ENCODE results near the gene RANBP17.

GRCh38 chr5:170885256-170885655 lies 23.4 kb downstream of the RANBP17 start:
- no peak for TF ChIP-seq NFIC (IDR thresholded peaks at IDR 0.05; ENCODE audit: borderline replicate concordance)
- TF ChIP-seq POLR2AphosphoS5 (IDR thresholded peaks at IDR 0.05; ENCODE audit: low read depth, low read length) = no peak
- no peak for TF ChIP-seq CTCF (IDR thresholded peaks at IDR 0.05)
- TF ChIP-seq REST (IDR thresholded peaks at IDR 0.05; ENCODE audit: low read depth, low read length) = no peak
- no peak for TF ChIP-seq RCOR1 (IDR thresholded peaks at IDR 0.05; ENCODE audit: low read length)
- TF ChIP-seq FOSL2 (IDR thresholded peaks at IDR 0.05; ENCODE audit: borderline replicate concordance, low read depth) = no peak
- TF ChIP-seq SMC3 (IDR thresholded peaks at IDR 0.05; ENCODE audit: low read depth, low read length) = no peak
- TF ChIP-seq USF2 (IDR thresholded peaks at IDR 0.05; ENCODE audit: borderline replicate concordance, low read depth, low read length) = no peak
- TF ChIP-seq EZH2phosphoT487 (IDR thresholded peaks at IDR 0.05; ENCODE audit: borderline replicate concordance, low read depth) = no peak
- no peak for TF ChIP-seq RAD21 (IDR thresholded peaks at IDR 0.05; ENCODE audit: low read length)
- TF ChIP-seq MAX (IDR thresholded peaks at IDR 0.05; ENCODE audit: low read depth) = no peak
- TF ChIP-seq CHD2 (IDR thresholded peaks at IDR 0.05; ENCODE audit: low read length, partially characterized antibody) = no peak

Measured in SK-N-SH (cell line).